Tibial nerve (tissue), 4 donors: Measurements from ENCODE around the gene NUP93. TPM values are rescaled to one million over a fixed set of nuclear protein-coding genes. Genes with fewer than 3 reads are reported as not detected.

Experiments
- DNase-seq, 2 donors: peaks; one replicate each; pipeline ENCODE4 v3.0.0-alpha.2; 2019; ENCODE audit warnings: low spot score in 2 of 2
- H3K27ac ChIP-seq, 4 donors: fragments of 200-600 bp; sonication (generic) in 3 of 4; one replicate each; pipeline ENCODE4 v1.5.1; 2017 to 2019; ENCODE audit warnings: mild to moderate bottlenecking in 1 of 4
- H3K27me3 ChIP-seq, 2 donors: fragments of 200-600 bp; sonication (generic) in 1 of 2; one replicate each; pipeline versions ENCODE4 v1.5.1 to v1.6.0; 2017 to 2019
- H3K36me3 ChIP-seq, 3 donors: fragments of 200-600 bp; sonication (generic); one replicate each; pipeline ENCODE4 v1.5.1; 2018 to 2019
- H3K4me1 ChIP-seq, 4 donors: fragments of 200-600 bp; sonication (generic) in 3 of 4; one replicate each; pipeline ENCODE4 v1.5.1; 2017 to 2019
- H3K4me3 ChIP-seq, 4 donors: fragments of 200-600 bp; sonication (generic) in 3 of 4; one replicate each; pipeline ENCODE4 v1.5.1; 2017 to 2019; ENCODE audit warnings: mild to moderate bottlenecking in 1 of 4, moderate library complexity in 1 of 4
- H3K9me3 ChIP-seq, 4 donors: fragments of 200-600 bp; sonication (generic) in 3 of 4; one replicate each; pipeline ENCODE4 v1.5.1; 2017 to 2019
- EP300 ChIP-seq, 2 donors: sonication (generic); formaldehyde crosslinking; IDR thresholded peaks; one replicate each; pipeline ENCODE4 v1.6.1; 2017; ENCODE audit warnings: antibody characterized with exemption in 2 of 2, mild to moderate bottlenecking in 1 of 2
- POLR2A ChIP-seq, 2 donors: fragments of 450-650 bp; IDR thresholded peaks; one replicate each; pipeline ENCODE4 v1.6.1; 2017; ENCODE audit warnings: antibody characterized with exemption in 2 of 2, mild to moderate bottlenecking in 2 of 2, moderate library complexity in 2 of 2
- whole genome bisulfite sequencing, 2 donors: methylation state at CpG; one replicate each; pipeline ENCODE4 v1.1.5; 2018; 5-methylcytosine and 5-hydroxymethylcytosine counted together
- total RNA-seq, 4 donors: library from RNA; depleted of rRNA; stranded (reverse); fragments of >200 nt; gene quantifications; one replicate each; pipeline ENCODE4 v1.1.0, GENCODE V29; 2016
- TF ChIP-seq, protein P1 (sequence below), 5 experiments: fragments of 200-600 bp in 3 of 5; fragments of 450-650 bp in 2 of 5; sonication (generic) in 3 of 5; IDR thresholded peaks; one replicate each; pipeline ENCODE4 v1.5.1; 2016 to 2019; ENCODE audit warnings: antibody characterized with exemption in 5 of 5, mild to moderate bottlenecking in 3 of 5, moderate library complexity in 2 of 5

The NUP93 gene
- total RNA-seq, 4 donors from 2014 or later = 27.6 to 65.7 (median 43.8) TPM

DNA sequence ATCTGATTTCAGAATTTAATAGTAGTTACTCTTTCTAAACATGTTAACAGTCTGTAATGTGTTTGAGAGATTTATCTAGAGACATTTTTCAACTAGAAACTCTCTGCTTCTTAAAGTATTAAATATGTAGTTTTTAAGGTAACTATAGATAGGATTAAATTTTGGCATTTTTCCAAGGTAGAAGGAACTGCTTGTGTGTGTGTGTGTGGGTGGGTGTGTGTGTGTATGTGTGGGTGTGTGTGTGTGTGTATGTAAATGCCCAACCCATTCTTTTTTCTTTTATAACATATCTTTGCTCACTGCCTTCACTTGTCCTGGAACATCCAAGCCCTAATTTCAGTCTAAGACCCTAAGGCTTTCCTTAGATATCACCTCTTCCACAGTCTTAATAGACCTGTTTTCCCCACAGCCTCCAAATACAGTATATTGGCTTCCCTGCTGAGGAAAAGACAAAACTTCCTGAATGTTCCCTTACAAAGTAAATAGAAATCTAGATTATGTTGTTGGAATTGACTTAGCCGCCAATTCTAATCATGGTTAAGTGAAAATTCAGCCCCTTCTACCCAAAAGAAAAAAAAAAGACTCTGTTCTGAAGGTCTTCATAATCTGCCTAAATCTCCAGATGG, 33.5 kb downstream of the NUP93 start:
- H3K4me1 ChIP-seq = peaks cover 0 to 9% (median 0%) of the 10 kb centered on the region in 4 donors
- no peak overlapping the region for H3K4me3 ChIP-seq
- peaks cover 0 to 26% (median 4%) of the 10 kb centered on the region in 3 donors for H3K36me3 ChIP-seq
- 83 to 95% methylated on average over 1 of the region's 1 CpG for WGBS, 2 donors
- DNase-seq = no peak
- H3K9me3 ChIP-seq = no peaks in the 10 kb centered on the region
- TF ChIP-seq, protein P1, sequence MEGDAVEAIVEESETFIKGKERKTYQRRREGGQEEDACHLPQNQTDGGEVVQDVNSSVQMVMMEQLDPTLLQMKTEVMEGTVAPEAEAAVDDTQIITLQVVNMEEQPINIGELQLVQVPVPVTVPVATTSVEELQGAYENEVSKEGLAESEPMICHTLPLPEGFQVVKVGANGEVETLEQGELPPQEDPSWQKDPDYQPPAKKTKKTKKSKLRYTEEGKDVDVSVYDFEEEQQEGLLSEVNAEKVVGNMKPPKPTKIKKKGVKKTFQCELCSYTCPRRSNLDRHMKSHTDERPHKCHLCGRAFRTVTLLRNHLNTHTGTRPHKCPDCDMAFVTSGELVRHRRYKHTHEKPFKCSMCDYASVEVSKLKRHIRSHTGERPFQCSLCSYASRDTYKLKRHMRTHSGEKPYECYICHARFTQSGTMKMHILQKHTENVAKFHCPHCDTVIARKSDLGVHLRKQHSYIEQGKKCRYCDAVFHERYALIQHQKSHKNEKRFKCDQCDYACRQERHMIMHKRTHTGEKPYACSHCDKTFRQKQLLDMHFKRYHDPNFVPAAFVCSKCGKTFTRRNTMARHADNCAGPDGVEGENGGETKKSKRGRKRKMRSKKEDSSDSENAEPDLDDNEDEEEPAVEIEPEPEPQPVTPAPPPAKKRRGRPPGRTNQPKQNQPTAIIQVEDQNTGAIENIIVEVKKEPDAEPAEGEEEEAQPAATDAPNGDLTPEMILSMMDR (IDR thresholded peaks at IDR 0.05) = no peak
- no peak for TF ChIP-seq EP300 (IDR thresholded peaks at IDR 0.05)
- TF ChIP-seq POLR2A (IDR thresholded peaks at IDR 0.05) = no peak
- no peaks in the 10 kb centered on the region for H3K27me3 ChIP-seq
- no peak overlapping the region for H3K27ac ChIP-seq

DNA sequence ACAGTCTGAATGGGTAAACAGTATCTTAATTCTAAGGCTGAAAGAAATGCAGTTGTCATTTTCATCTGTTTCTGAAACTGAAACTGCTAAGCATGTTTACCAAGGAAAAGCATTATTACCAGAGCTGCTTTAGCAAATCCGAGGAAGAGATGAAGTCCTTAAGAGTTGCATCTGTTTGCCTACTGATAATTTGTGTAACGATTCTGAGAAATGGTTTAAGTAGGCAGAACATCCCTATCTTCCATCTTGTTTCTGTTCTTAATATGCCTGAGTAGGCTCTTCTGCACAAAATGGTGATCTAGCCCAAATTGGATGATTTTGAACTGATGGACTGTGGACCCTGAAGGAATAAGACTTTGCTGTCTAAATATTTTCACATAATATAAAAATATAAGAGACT, 34.9 kb downstream of the NUP93 start:
- Histone ChIP-seq H3K27ac (no peak overlapping the region), H3K4me3 (no peak overlapping the region), H3K27me3 (no peaks in the 10 kb centered on the region), H3K9me3 (no peaks in the 10 kb centered on the region), H3K36me3 (peaks cover 0 to 24% (median 4%) of the 10 kb centered on the region in 3 donors), H3K4me1 (peaks cover 0 to 3% (median 0%) of the 10 kb centered on the region in 4 donors)
- DNase-seq = no peak
- no peak for TF ChIP-seq POLR2A (IDR thresholded peaks at IDR 0.05)
- TF ChIP-seq EP300 (IDR thresholded peaks at IDR 0.05) = no peak
- TF ChIP-seq, protein P1 (IDR thresholded peaks at IDR 0.05) = no peak
- 83 to 84% methylated on average over 2 of the region's 2 CpGs for WGBS, 2 donors

DNA sequence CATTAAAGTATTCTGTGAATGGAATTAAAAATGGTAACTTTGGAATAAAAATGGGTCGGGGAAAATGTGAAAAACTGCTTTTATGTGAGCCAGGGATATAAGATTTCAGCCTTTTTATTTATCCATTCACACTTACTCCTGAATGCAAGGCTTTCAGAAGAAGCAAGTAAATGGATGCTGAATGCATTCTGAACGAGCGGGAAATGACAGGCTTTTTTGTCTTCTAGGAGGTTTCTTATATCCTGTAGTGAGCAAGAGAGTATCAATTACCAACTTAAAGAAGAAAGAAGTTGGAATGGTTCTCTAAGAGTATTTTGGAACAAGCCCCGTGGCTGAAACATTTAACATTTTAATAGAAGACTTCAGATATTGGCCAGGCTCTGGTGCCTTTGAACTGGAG, 36.0 kb downstream of the NUP93 start:
- TF ChIP-seq POLR2A (IDR thresholded peaks at IDR 0.05) = no peak
- no peaks in the 10 kb centered on the region for H3K27me3 ChIP-seq
- WGBS, 2 donors = 78 to 80% methylated on average over 4 of the region's 4 CpGs

DNA sequence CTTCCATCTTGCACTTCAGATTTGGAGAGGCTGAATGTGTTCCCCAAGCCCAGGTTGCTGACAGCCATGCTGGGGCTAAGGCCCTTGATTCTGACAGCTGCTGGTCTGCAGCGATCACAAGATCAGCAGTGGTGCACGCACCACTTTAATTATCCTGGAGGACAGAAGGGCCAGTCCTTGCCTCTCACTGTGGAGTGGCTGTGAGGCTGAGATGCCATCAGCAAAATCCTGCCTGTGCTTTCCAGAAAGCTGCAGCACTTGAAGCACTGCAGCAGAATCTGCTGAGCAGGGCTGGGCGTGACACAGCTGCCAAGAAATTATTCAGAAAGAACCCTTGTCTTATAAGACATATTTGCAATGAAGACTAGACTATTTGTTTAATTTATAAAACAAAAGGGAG, 37.1 kb downstream of the NUP93 start:
- 57 to 80% methylated on average over 3 of the region's 3 CpGs for WGBS, 2 donors

More for the DNA sequence above, 36.0 kb downstream of the NUP93 start:
- H3K4me1 ChIP-seq = peaks cover 0 to 3% (median 0%) of the 10 kb centered on the region in 4 donors
- H3K4me3 ChIP-seq = no peak overlapping the region
- H3K27ac ChIP-seq = no peak overlapping the region
- no peaks in the 10 kb centered on the region for H3K9me3 ChIP-seq
- peaks cover 0 to 13% (median 0%) of the 10 kb centered on the region in 3 donors for H3K36me3 ChIP-seq
- DNase-seq = no peak

GRCh38 chr16:56769677-56770076, 39.7 kb downstream of the NUP93 start:
- Histone ChIP-seq H3K4me1 (peaks cover 0 to 12% (median 0%) of the 10 kb centered on the region in 4 donors), H3K4me3 (no peak overlapping the region), H3K27me3 (no peaks in the 10 kb centered on the region), H3K36me3 (peaks cover 0 to 8% (median 0%) of the 10 kb centered on the region in 3 donors), H3K9me3 (no peaks in the 10 kb centered on the region), H3K27ac (no peak overlapping the region)
- WGBS, 2 donors = 75 to 76% methylated on average over 3 of the region's 3 CpGs
- no peak for DNase-seq
- no peak for TF ChIP-seq EP300 (IDR thresholded peaks at IDR 0.05)
- TF ChIP-seq, protein P1 (IDR thresholded peaks at IDR 0.05) = no peak
- TF ChIP-seq POLR2A (IDR thresholded peaks at IDR 0.05) = no peak

More for the DNA sequence above, 37.1 kb downstream of the NUP93 start:
- TF ChIP-seq EP300 (IDR thresholded peaks at IDR 0.05) = no peak
- TF ChIP-seq, protein P1 (IDR thresholded peaks at IDR 0.05) = no peak
- no peak for TF ChIP-seq POLR2A (IDR thresholded peaks at IDR 0.05)
- peaks cover 0 to 8% (median 0%) of the 10 kb centered on the region in 3 donors for H3K36me3 ChIP-seq
- H3K27me3 ChIP-seq = no peaks in the 10 kb centered on the region
- no peaks in the 10 kb centered on the region for H3K9me3 ChIP-seq
- H3K4me1 ChIP-seq = peaks cover 0 to 11% (median 0%) of the 10 kb centered on the region in 4 donors
- H3K4me3 ChIP-seq = no peak overlapping the region
- no peak for DNase-seq
- no peak overlapping the region for H3K27ac ChIP-seq
